ENCODE results near the gene SPIN1.
"Not testable (repeated sequence)": the region's sequence is repeated elsewhere in the genome, so short reads cannot be mapped to it uniquely, and the experiment has no call there.

Gene SPIN1

GRCh38 chr9:88388203-88388885 lies at the start of gene SPIN1:
TSS of gene SPIN1 (plus strand) at chr9:88388444. CDS start at chr9:88426540, 38,096 bp downstream.
- DNase-seq (ENCODE audit: low read depth in 2 of 2): peak; percentile 59 to 80

GRCh38 chr9:88339317-88339716 lies 48.9 kb upstream of the SPIN1 start:
- DNase-seq (ENCODE audit: low read depth in 2 of 2): no peak

DNA sequence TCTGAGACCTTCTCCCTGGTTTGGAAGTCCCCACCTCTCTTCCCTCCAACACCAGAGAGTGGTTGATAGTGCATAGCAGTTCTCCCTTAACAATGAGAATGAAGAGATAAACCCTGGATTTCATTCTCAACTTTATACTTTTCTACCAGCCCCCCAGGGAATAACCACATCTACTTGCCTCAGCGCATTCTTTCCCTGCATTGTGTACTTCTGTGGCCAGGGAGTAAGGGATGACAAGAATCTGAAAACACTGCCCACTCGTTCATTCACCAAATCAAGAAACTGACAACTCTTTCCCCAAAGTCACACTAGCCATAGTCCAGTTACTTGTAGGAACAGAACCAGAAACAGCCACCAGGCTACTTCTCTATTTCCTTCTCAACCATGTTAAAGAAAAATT lies 46.0 kb upstream of the SPIN1 start:
- no peak for DNase-seq (ENCODE audit: low read depth in 2 of 2)

- no peak for DNase-seq (ENCODE audit: low read depth in 2 of 2)
These were observed 44.2 kb upstream of the SPIN1 start for GRCh38 chr9:88344013-88344412.

DNA sequence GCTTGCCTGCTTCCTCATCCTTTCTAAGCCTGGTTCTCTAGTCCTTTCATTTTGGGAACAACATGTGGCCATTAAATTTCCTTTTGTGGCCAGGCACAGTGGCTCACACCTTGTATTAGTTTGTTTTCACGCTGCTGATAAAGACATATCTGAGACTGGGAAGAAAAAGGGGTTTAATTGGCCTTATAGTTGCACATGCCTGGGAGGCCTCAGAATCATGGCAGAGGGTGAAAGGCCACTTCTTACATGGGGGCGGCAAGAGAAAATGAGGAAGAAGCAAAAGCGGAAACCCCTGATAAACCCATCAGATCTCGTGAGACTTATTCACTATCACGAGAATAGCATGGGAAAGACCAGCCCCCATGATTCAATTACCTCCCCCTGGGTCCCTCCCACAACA lies 37.9 kb upstream of the SPIN1 start:
- DNase-seq (ENCODE audit: low read depth in 2 of 2): not testable (repeated sequence)

DNA sequence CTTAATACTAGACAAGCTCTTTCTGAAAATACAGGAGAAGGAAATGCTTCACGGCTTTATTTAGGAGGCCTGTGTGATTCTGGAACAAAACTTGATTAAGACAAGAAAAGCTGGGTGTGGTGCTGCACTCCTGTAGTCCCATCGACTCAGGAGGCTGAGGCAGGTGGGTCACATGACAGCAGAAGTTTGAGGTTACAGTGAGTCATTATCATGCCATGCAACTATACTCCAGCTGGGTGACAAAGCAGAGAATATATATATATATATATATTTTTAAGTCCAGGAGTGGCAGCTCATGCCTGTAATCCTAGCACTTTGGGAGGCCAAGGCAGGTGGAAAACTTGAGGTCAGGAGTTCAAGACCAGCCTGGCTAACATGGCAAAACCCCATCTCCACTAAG lies 33.1 kb upstream of the SPIN1 start:
- no peak for DNase-seq (ENCODE audit: low read depth in 2 of 2)

DNA sequence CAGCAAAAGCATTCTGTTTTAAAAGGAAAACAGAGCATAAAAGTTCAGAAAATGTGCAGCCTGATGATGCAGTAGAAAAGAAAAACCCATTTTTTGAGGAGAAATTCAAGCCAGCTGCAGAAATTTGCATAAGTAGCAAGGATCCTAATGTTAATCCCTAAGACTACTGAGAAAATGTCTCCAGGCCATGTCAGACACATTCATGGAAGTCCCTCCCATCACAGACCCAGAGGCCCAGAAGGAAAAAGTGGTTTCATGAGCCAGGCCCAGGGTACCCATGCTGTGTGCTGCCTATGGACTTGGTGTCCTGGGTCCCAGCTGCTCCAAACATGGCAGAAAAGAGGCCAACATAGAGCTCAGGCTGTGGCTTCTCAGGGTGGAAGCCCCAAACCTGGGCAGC lies 31.0 kb upstream of the SPIN1 start:
- DNase-seq (ENCODE audit: low read depth in 2 of 2): not testable (repeated sequence)

- no peak for DNase-seq (ENCODE audit: low read depth in 2 of 2)
These were observed 29.5 kb upstream of the SPIN1 start for GRCh38 chr9:88358723-88359122.

- DNase-seq (ENCODE audit: low read depth in 2 of 2): no peak
These were observed 28.3 kb upstream of the SPIN1 start for GRCh38 chr9:88359974-88360373.

DNA sequence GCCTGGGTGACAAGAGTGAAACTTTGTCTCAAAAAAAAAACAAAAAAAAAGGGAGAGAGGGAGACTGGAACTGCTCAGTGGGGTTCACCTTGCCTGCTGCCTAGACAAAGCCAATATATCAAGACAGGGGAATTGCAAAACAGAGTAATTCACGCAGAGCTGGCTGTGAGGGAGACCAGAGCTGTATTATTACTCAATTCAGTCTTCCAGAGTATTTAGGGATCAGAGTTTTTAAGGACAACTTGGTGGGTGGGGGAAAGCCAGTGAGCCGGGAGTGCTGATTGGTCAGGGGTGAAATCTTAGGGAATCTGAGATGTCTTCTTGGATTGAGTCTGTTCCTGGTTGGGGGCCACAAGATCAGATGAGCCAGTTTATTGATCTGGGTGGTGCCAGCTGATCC lies 25.6 kb upstream of the SPIN1 start:
- no peak for DNase-seq (ENCODE audit: low read depth in 2 of 2)

GRCh38 chr9:88363661-88364060 lies 24.6 kb upstream of the SPIN1 start:
- no peak for DNase-seq (ENCODE audit: low read depth in 2 of 2)

- no peak for DNase-seq (ENCODE audit: low read depth in 2 of 2)
These were observed 23.5 kb upstream of the SPIN1 start for GRCh38 chr9:88364706-88365105.

GRCh38 chr9:88370346-88370745 lies 17.9 kb upstream of the SPIN1 start:
- no peak for DNase-seq (ENCODE audit: low read depth in 2 of 2)

- no peak for DNase-seq (ENCODE audit: low read depth in 2 of 2)
These were observed 16.1 kb upstream of the SPIN1 start for GRCh38 chr9:88372103-88372654.

DNA sequence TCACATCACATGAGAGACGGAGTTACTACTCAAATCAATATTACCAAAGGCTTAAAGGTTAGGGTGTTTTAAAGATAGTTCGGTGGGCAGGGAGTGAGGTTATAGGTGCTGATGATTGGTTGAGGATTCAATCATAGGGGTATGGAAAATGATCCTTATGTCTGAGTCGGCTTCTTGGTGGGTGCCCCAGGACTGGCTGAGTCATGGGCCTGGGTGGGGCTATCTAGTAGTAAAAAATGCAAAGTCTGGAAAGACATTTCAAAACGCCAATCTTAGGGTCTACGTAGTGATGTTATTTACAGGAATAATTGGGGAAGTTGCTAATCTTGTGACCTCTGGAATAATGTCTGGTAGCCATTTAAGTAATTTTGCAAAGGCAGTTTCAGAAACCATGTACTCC lies 15.2 kb upstream of the SPIN1 start:
- no peak for DNase-seq (ENCODE audit: low read depth in 2 of 2)

- no peak for DNase-seq (ENCODE audit: low read depth in 2 of 2)
These were observed 9.9 kb upstream of the SPIN1 start for GRCh38 chr9:88378317-88378716.

- DNase-seq (ENCODE audit: low read depth in 2 of 2): no peak
These were observed 8.9 kb upstream of the SPIN1 start for GRCh38 chr9:88379352-88379751.

- no peak for DNase-seq (ENCODE audit: low read depth in 2 of 2)
These were observed 8.1 kb upstream of the SPIN1 start for GRCh38 chr9:88380118-88380517.

GRCh38 chr9:88381322-88381721 lies 6.9 kb upstream of the SPIN1 start:
- DNase-seq (ENCODE audit: low read depth in 2 of 2): not testable (repeated sequence)

DNA sequence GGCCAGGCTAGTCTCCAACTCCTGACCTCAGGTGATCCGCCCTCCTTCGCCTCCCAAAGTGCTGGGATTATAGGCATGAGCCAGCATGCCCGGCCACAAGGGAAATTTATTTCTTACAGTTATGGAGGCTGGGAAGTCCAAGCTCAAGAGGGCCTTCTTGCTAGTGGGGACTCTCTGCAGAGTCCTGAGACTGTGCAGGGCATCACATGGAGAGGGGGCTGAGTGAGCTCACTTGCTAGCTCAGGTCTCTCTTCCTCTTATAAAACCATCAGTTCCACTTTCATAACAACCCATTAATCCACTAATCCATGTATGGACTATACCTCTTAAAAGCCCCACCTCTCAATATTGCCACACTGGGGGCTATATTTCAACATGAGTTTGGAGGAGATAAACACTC lies 5.1 kb upstream of the SPIN1 start:
- DNase-seq (ENCODE audit: low read depth in 2 of 2): no peak

- DNase-seq (ENCODE audit: low read depth in 2 of 2): not testable (repeated sequence)
These were observed 2.1 kb upstream of the SPIN1 start for GRCh38 chr9:88386137-88386536.

- DNase-seq (ENCODE audit: low read depth in 2 of 2): no peak
These were observed 1.1 kb upstream of the SPIN1 start for GRCh38 chr9:88387036-88387551.

DNA sequence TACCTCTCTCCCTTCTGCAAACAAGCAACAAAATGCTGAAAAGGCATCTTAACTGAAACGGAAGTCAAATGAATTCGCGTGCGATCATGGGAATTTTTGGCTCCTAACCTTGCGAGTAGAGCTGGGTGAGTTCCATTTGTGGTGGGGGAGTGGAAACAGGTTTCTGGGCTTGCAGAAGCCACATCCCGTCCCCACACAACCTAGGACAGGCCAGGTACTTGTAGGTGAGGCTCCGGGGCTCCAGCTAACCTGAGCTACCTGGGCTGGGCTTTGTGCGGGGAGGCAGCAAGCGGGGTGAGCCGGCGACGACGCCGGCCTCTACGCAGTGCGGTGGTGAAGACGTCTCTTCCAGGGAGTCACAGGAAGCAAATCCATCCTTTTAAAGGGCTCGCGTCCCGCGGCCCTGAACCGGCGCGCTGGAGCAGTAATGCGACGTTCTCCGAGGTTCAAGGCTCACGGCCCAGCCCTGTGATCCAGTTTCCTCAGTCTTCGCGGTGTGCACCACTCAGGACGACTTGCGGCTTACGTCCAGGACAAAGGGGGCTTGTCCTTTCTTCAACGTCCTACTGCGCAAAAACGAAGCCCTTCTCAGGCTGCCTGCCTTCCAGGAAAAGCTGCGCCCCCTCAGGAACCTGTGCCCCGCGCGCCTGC lies 567 bp upstream of the SPIN1 start:
- peak in 1 of 2 donors; percentile 2 for DNase-seq (ENCODE audit: low read depth in 2 of 2)
